GM19468 (cell line): ENCODE results near the gene KCNH8.

Experiments used
- ATAC-seq: cut with Tn5 transposase; IDR thresholded peaks from one replicate; pipeline ENCODE4 v1.9.1; 2021; ENCODE audit warnings: mild to moderate bottlenecking, moderate library complexity, moderate number of reproducible peaks; ENCODE audit not compliant: unreplicated experiment; ENCODE audit errors: extremely low read depth

Gene KCNH8

DNA sequence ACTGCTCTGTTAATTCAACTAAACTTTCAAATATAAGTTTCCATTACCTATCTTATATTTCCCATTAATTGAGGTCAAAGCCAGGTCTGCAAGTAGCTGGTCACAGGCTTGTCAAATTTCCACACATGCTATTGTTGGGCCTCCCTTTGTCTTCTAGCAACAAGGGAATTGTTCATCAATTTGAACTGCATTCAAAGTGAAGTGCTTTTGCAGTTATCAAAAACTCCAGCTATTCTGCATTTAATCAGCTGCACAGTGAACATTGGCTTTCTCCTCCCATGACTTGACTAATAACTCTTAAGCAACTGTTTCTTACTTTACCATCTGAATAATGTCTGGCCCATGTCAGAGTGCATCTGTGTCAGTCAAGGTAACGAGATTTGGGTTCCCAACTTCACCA, 198.4 kb downstream of the KCNH8 start:
- no peak for ATAC-seq

- ATAC-seq, result no peak
Measured at GRCh38 chr3:19347671-19348070, 199.4 kb downstream of the KCNH8 start.

DNA sequence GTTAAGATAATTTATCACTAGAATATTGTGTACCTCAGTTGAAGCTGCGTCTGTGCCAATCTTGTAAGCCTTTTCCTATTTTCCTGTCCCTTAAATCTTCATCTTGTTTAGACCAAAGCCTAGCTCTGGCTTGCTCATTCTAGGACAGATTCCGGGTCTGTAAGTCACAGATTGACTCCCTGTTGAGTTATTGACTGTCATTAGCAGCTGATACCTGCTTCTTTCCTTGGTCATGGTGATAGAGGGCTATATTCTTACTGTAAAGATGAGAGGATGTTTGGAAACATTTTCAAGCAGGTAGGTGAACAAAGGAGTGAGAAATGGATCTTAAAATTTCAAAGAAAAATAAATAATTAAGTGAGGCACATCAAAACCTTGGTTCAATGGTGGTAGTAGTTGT, 200.2 kb downstream of the KCNH8 start:
- no peak for ATAC-seq

GRCh38 chr3:19348941-19349564, 200.7 kb downstream of the KCNH8 start:
- peak; percentile 78 for ATAC-seq

DNA sequence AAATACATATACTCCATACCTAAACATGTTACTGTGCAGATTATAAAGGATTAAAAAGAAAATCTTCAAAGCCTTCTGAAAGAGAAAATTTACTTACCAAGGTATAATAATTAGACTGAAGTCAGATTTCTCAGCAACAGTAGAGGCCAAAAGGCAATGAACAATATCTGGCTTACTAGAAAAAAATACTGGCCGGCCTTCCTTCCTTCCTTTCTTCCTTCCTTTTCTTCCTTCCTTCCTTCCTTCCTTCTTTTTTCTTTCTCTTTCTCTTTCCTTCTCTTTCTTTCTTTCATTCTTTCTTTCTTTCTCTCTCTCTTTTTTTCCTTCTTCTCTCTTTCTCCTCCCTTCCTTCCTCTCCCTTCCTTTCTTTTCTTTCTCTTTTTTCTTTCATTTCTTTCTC, 209.6 kb downstream of the KCNH8 start:
- ATAC-seq, result no peak

GRCh38 chr3:19363071-19363470, 214.8 kb downstream of the KCNH8 start:
- ATAC-seq, result no peak

- no peak for ATAC-seq
Measured at GRCh38 chr3:19364148-19364547, 215.8 kb downstream of the KCNH8 start.

- no peak for ATAC-seq
Measured at GRCh38 chr3:19365471-19365870, 217.2 kb downstream of the KCNH8 start.

- ATAC-seq, result no peak
Measured at GRCh38 chr3:19384868-19385267, 236.6 kb downstream of the KCNH8 start.

DNA sequence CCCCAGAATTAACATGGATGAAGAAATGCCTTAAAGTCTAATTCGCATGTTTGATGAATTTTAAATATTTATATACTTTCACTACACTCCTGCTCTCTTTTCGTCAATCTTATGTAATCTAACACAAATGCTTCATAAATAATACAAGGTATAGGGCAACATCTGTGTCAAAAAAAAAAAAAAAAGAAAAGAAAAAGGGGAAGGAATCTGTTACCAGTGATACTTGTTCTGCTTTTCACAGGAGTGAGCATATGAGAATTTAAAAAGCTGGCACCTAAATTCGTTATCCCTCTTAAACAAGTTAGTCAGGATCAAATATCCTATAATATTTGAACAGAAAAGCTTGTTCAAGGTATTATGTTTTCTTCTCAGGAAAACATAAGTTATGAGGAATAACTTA, 243.8 kb downstream of the KCNH8 start:
- no peak for ATAC-seq

DNA sequence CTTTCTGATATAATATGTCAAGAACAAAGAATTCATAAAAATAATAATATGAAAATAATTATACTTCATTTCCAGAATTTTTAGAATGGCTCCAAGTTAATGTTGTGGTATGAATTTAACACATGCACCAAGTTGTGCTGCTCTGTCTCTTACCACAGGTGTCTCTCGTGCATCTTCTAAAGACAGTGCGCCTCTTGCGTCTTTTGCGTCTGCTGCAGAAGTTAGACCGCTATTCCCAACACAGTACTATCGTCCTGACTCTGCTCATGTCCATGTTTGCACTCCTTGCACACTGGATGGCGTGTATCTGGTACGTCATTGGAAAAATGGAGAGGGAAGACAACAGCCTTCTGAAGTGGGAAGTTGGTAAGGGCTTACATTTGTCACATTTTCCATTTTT, 246.6 kb downstream of the KCNH8 start:
- no peak for ATAC-seq

- no peak for ATAC-seq
Measured at GRCh38 chr3:19396726-19397125, 248.4 kb downstream of the KCNH8 start.

DNA sequence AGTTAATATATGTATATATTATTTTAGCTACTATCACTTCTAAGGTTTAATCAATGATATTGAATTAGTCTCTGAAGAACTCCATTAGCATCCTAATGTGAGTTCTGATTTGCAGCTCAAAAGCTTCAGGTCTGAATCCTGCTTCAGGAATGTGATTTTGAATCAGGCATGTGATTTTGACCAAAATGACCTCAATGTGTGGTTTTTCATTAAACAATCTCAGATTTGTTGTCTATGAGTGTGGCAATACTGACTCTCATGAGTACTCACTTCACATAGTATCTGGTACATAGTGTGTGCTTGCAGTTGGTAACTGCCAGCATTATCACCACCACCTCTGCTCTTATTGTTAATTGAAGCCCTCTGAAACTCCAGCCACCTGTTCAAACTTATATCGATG, 251.0 kb downstream of the KCNH8 start:
- no peak for ATAC-seq

DNA sequence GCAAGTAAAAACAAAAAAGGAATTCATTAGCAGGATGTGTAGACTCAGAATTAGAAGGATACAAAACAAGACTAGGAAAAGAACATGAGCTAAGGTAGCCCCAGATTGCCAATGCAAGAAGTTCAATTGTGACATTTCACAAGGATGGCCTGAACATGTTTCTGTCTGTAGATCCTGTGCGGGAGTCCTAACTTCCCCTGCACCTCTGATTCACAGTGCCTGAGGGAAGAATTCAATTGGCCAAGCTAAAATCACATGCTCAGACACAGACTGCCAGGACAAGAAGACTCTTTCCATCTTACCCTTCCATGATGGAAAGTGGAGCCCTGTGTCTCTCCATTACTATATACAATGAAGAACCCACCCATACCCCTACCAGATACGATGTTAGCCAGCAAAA, 251.5 kb downstream of the KCNH8 start:
- no peak for ATAC-seq

GRCh38 chr3:19420159-19420558, 271.8 kb downstream of the KCNH8 start:
- ATAC-seq, result no peak

DNA sequence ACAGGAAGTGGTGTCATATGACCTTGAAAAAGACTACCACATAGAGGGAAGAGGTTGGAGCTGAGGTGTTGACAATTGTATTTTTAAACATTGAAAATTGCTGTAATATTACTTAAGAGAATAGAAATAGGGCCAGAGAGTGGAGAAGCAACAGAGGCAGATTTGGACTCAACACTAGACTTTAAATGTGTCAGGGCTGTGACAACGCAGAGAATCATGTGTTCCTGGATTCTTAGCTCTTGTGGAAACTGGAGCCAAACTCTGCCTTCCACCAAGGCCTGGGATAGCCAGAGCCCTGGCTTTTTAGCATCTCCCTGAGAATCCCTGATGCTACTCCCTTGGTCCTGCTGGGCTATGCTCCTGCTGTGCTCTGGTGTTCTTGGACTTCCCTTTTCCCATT, 277.5 kb downstream of the KCNH8 start:
- ATAC-seq, result no peak

GRCh38 chr3:19427422-19428149, 279.3 kb downstream of the KCNH8 start:
- ATAC-seq, result no peak

GRCh38 chr3:19428729-19429128, 280.4 kb downstream of the KCNH8 start:
- ATAC-seq, result no peak

GRCh38 chr3:19432669-19433068, 284.4 kb downstream of the KCNH8 start:
- ATAC-seq, result no peak

- no peak for ATAC-seq
Measured at GRCh38 chr3:19436746-19437145, 288.4 kb downstream of the KCNH8 start.

DNA sequence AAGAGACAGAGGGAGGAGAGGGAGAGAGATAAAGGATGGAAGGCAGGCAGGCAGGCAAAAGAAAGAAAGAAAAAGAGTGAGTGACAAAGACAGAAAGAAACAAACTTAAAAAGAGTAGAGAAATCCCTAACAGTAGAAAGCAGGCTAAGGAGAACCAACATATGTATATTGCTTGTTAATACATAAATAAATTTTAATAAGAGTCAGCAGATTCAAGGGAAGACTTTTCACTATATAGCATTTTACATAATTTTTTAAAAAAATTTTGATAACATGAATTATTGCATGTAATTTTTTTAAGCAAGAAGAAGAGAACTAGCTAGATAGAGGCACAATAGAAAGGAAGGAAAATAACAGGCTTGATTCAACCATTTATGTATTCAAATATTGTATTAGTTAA, 291.6 kb downstream of the KCNH8 start:
- ATAC-seq, result no peak

- ATAC-seq, result no peak
Measured at GRCh38 chr3:19446138-19446537, 297.8 kb downstream of the KCNH8 start.
